Measurements from ENCODE around the gene GNG7. TPM values are rescaled to one million over a fixed set of nuclear protein-coding genes. Genes with fewer than 3 reads are reported as not detected.

Gene GNG7
- total RNA-seq, 1 experiment from 2014 or later: 9.6 TPM

DNA sequence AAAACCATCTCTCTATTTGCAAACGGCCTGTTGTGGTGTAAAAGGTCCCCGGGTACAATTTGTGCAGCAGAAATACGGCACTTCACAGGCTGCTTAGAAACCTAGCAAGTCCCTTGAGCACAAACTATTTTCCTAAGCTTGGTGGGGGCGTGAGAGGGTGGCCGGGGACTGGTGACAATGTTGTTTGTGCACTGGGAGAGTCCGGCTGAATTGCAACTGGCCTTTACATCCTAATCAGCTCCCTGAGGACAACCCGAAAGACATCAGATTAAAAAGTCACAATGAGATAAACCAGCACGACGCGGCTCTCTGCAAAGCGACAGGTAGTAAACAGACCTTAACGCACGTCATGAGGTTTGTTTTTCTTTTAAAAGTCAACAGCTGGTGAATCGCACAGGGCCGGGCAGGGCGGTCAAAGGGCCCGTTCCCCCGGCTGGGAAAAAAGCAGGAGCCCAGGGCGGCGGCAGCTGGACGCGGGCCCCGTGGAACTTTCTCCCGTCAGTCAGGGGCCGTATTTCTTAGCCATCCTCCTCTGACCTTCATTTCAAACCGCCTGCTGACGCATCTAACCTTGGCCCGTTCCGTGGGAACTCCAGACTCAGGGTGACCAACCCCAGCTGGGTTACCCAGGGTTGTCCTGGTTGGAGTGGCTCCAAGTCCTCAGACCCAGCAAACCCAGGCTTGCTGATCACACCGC is 114.3 kb downstream of the GNG7 start:
- Mint-ChIP-seq H3K27me3 (ENCODE audit: low read depth) (no peaks in the 10 kb centered on the region; the same call in none of the 2 replicates), H3K27ac (no peak overlapping the region), H3K36me3 (peaks cover 10% of the 10 kb centered on the region), H3K4me3 (no peak overlapping the region), H3K9me3 (peaks cover 15% of the 10 kb centered on the region), H3K4me1 (peaks cover 43% of the 10 kb centered on the region)
- TF ChIP-seq GABPB1 (CRISPR knock-in tag; IDR thresholded peaks at IDR 0.05) (0 out of 2 replicates have a peak, but pooled peaks have one; percentile 20), ZNF317 (CRISPR knock-in tag; IDR thresholded peaks at IDR 0.05; ENCODE audit: borderline replicate concordance, low read depth) (no peak)
- CTCF ChIA-PET: interaction anchor here (0.6 to 3.8 kb wide), 8 partner anchors 9 to 362 kb away, joined by 3 to 20 read pairs (median 6); partner anchors contain the start of gene GADD45B
- DNase-seq (ENCODE audit: low spot score): no peak
- POLR2A ChIA-PET: interaction anchor here (1.6 kb wide), 1 partner anchor 11 kb away, joined by 4 read pairs; no protein-coding TSS in a partner anchor
- no peak for ATAC-seq

DNA sequence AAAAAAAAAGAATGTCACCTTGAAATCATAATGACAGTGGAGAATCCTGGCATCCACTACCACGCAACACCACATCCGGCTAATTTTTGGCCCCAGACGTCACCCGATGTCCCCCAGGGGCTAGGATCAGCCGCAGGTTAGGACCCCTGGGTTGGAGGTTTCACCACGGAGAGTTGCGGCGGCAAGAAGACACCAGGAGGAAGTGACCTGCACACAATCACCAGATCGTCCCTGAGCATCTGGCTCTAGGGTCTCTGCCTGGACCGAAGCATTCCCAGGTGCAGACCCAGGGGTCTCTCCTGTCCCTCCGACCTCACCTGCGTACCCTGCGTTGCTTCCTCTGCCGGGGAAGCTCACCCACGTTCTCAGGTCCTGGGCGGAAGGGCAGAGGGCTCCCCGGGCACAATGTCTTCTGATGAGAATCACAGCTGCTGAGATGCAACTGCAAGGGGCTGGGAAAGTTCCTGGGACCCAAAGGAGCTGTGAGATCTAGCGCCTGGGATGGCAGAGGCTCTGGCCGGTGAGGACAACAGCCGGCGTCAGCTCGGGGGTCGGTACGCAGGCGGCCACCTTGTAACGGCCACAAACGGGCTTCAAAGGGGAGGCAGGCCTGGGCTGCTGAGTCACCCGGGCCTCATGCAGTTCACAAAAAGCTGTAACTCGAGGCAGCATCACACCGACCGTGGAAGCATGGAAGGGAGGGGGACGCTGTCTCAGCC is 115.3 kb downstream of the GNG7 start:
- peaks cover 10% of the 10 kb centered on the region for H3K36me3 Mint-ChIP-seq
- no peaks in the 10 kb centered on the region; the same call in none of the 2 replicates for H3K27me3 Mint-ChIP-seq (ENCODE audit: low read depth)
- H3K4me3 Mint-ChIP-seq: no peak overlapping the region
- peaks cover 36% of the 10 kb centered on the region for H3K4me1 Mint-ChIP-seq
- DNase-seq (ENCODE audit: low spot score) (peak; percentile 27), ATAC-seq (peak; percentile 73)
- peaks cover 17% of the 10 kb centered on the region for H3K9me3 Mint-ChIP-seq
- ChIA-PET POLR2A (interaction anchor here (1.0 to 1.6 kb wide), 2 partner anchors 12 to 111 kb away, joined by 3 to 4 read pairs; partner anchors contain the start of gene GADD45B), CTCF (interaction anchor here (0.6 to 3.8 kb wide), 8 partner anchors 8 to 364 kb away, joined by 4 to 20 read pairs (median 6); partner anchors contain the start of gene GADD45B)
- TF ChIP-seq ATF2 (CRISPR knock-in tag; IDR thresholded peaks at IDR 0.05; ENCODE audit: borderline replicate concordance, low read depth): no peak
- TF ChIP-seq, protein P1, sequence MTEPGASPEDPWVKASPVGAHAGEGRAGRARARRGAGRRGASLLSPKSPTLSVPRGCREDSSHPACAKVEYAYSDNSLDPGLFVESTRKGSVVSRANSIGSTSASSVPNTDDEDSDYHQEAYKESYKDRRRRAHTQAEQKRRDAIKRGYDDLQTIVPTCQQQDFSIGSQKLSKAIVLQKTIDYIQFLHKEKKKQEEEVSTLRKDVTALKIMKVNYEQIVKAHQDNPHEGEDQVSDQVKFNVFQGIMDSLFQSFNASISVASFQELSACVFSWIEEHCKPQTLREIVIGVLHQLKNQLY (CRISPR knock-in tag; IDR thresholded peaks at IDR 0.05): no peak
- peak; percentile 87 for TF ChIP-seq NFE2L1 (CRISPR knock-in tag; IDR thresholded peaks at IDR 0.05)
- TF ChIP-seq, protein P2, sequence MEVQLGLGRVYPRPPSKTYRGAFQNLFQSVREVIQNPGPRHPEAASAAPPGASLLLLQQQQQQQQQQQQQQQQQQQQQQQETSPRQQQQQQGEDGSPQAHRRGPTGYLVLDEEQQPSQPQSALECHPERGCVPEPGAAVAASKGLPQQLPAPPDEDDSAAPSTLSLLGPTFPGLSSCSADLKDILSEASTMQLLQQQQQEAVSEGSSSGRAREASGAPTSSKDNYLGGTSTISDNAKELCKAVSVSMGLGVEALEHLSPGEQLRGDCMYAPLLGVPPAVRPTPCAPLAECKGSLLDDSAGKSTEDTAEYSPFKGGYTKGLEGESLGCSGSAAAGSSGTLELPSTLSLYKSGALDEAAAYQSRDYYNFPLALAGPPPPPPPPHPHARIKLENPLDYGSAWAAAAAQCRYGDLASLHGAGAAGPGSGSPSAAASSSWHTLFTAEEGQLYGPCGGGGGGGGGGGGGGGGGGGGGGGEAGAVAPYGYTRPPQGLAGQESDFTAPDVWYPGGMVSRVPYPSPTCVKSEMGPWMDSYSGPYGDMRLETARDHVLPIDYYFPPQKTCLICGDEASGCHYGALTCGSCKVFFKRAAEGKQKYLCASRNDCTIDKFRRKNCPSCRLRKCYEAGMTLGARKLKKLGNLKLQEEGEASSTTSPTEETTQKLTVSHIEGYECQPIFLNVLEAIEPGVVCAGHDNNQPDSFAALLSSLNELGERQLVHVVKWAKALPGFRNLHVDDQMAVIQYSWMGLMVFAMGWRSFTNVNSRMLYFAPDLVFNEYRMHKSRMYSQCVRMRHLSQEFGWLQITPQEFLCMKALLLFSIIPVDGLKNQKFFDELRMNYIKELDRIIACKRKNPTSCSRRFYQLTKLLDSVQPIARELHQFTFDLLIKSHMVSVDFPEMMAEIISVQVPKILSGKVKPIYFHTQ (CRISPR knock-in tag; IDR thresholded peaks at IDR 0.05): no peak
- TF ChIP-seq, protein P3, sequence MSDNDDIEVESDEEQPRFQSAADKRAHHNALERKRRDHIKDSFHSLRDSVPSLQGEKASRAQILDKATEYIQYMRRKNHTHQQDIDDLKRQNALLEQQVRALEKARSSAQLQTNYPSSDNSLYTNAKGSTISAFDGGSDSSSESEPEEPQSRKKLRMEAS (CRISPR knock-in tag; IDR thresholded peaks at IDR 0.05): peak; percentile 65; the same call in 1 of the 2 replicates
- TF ChIP-seq CREM (CRISPR knock-in tag; IDR thresholded peaks at IDR 0.05): no peak
- TF ChIP-seq TEAD4 (CRISPR knock-in tag; IDR thresholded peaks at IDR 0.05): no peak
- no peak for TF ChIP-seq RELA (CRISPR knock-in tag; IDR thresholded peaks at IDR 0.05; ENCODE audit: borderline replicate concordance)
- TF ChIP-seq HMGA2 (CRISPR knock-in tag; IDR thresholded peaks at IDR 0.05): no peak
- TF ChIP-seq, protein P4, sequence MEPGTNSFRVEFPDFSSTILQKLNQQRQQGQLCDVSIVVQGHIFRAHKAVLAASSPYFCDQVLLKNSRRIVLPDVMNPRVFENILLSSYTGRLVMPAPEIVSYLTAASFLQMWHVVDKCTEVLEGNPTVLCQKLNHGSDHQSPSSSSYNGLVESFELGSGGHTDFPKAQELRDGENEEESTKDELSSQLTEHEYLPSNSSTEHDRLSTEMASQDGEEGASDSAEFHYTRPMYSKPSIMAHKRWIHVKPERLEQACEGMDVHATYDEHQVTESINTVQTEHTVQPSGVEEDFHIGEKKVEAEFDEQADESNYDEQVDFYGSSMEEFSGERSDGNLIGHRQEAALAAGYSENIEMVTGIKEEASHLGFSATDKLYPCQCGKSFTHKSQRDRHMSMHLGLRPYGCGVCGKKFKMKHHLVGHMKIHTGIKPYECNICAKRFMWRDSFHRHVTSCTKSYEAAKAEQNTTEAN (CRISPR knock-in tag; IDR thresholded peaks at IDR 0.05): 0 out of 2 replicates have a peak, but pooled peaks have one; percentile 32
- no peak for TF ChIP-seq NR2C2 (CRISPR knock-in tag; IDR thresholded peaks at IDR 0.05)
- peak overlapping the region; percentile 78 for H3K27ac Mint-ChIP-seq

All from WTC11 (cell line).